K562 (cell line): ENCODE measurements around the gene EFCAB9. TPM values are rescaled to one million over a fixed set of nuclear protein-coding genes. Genes with fewer than 3 reads are reported as not detected.

Source experiments
- polyA plus RNA-seq, 8 experiments: library from polyadenylated mRNA; depleted of rRNA in 4 of 8; stranded (reverse) in 5 of 8; unstranded in 3 of 8; fragments of >200 nt; fragmentation: Nextera tagmentation in 2 of 8; fragmentation: Illumina TruSeq in 1 of 8; extraction: Ambion mirVana in 2 of 8; extraction: Trizol in 1 of 8; gene quantifications; 2 replicates each; pipeline versions ENCODE4 v1.2.1 to v1.2.3, GENCODE V29; 2011 to 2014; ENCODE audit warnings: inconsistent platforms in 1 of 8, missing spikeins in 1 of 8
- small RNA-seq: library from RNA; depleted of rRNA; stranded (forward); fragments of <200 nt; gene quantifications from one replicate; pipeline ENCODE3, GENCODE V24; 2014
- total RNA-seq, 7 experiments: library from RNA; depleted of rRNA in 6 of 7; stranded (reverse); fragments of >200 nt in 6 of 7; fragmentation: Illumina TruSeq in 2 of 7; extraction: Trizol in 2 of 7; gene quantifications; 2 replicates each; pipeline versions ENCODE4 v1.2.1 to v1.2.3, GENCODE V29; 2011 to 2021; ENCODE audit warnings: low replicate concordance in 1 of 7

Gene EFCAB9
- total and polyA plus RNA-seq, 9 of the 15 experiments (the other 6 are each of a cell fraction or from before 2014, with no cell fraction given) = not detected

Small RNAs within 50 kb of the gene (small RNA-seq; reads per million reads assigned to genes)
- not detected for gene RF00191

Other genes with a start within 250 kb of the EFCAB9 start
- gene FBXW11, start 187.5 kb upstream of the EFCAB9 start, total RNA-seq (2014; rRNA removed) = 16.7 and 20.3 TPM in 2 replicates
- gene FBXW11, start 187.5 kb upstream of the EFCAB9 start, total RNA-seq (2014; rRNA removed; fragmentation: Illumina TruSeq; extraction: Trizol) = 27.0 and 27.7 TPM in 2 replicates
- 24.8 and 27.2 TPM in 2 replicates for gene FBXW11, start 187.5 kb upstream of the EFCAB9 start, total RNA-seq (2015; rRNA removed; fragmentation: Illumina TruSeq; extraction: Trizol)
- gene FBXW11, start 187.5 kb upstream of the EFCAB9 start, total RNA-seq (2021) = 23.6 and 24.0 TPM in 2 replicates
- gene FBXW11, start 187.5 kb upstream of the EFCAB9 start, polyA plus RNA-seq (2011; rRNA removed) = 27.3 and 28.6 TPM in 2 replicates
- gene FBXW11, start 187.5 kb upstream of the EFCAB9 start, polyA plus RNA-seq (2014; fragmentation: Illumina TruSeq; extraction: Trizol) = 20.9 and 24.8 TPM in 2 replicates
- gene FBXW11, start 187.5 kb upstream of the EFCAB9 start, polyA plus RNA-seq (2014; fragmentation: Nextera tagmentation; extraction: Ambion mirVana) = 1 to 10 TPM; 3.0 to 3.5 TPM
- gene FBXW11, start 187.5 kb upstream of the EFCAB9 start, polyA plus RNA-seq (2014; rRNA removed) = 13.1 and 15.6 TPM in 2 replicates
- gene STK10, start 5.9 kb upstream of the EFCAB9 start, total RNA-seq (2014; rRNA removed) = 3.9 and 4.0 TPM in 2 replicates
- 1.8 and 2.4 TPM in 2 replicates for gene STK10, start 5.9 kb upstream of the EFCAB9 start, total RNA-seq (2014; rRNA removed; fragmentation: Illumina TruSeq; extraction: Trizol)
- gene STK10, start 5.9 kb upstream of the EFCAB9 start, total RNA-seq (2015; rRNA removed; fragmentation: Illumina TruSeq; extraction: Trizol) = 2.8 and 3.1 TPM in 2 replicates
- gene STK10, start 5.9 kb upstream of the EFCAB9 start, total RNA-seq (2021) = 6.7 and 7.5 TPM in 2 replicates
- 1.5 and 2.3 TPM in 2 replicates for gene STK10, start 5.9 kb upstream of the EFCAB9 start, polyA plus RNA-seq (2011; rRNA removed)
- gene STK10, start 5.9 kb upstream of the EFCAB9 start, polyA plus RNA-seq (2014; fragmentation: Illumina TruSeq; extraction: Trizol) = 3.3 TPM in 2 replicates
- gene STK10, start 5.9 kb upstream of the EFCAB9 start, polyA plus RNA-seq (2014; fragmentation: Nextera tagmentation; extraction: Ambion mirVana) = under 1 TPM; 0.30 to 0.55 TPM
- 1.9 and 3.2 TPM in 2 replicates for gene STK10, start 5.9 kb upstream of the EFCAB9 start, polyA plus RNA-seq (2014; rRNA removed)
- 0.08 and 0.23 TPM in 2 replicates for gene UBTD2, start 89.6 kb downstream of the EFCAB9 start, total RNA-seq (2014; rRNA removed)
- 0.15 and 0.19 TPM in 2 replicates for gene UBTD2, start 89.6 kb downstream of the EFCAB9 start, total RNA-seq (2014; rRNA removed; fragmentation: Illumina TruSeq; extraction: Trizol)
- gene UBTD2, start 89.6 kb downstream of the EFCAB9 start, total RNA-seq (2015; rRNA removed; fragmentation: Illumina TruSeq; extraction: Trizol) = 0.07 and 0.08 TPM in 2 replicates
- gene UBTD2, start 89.6 kb downstream of the EFCAB9 start, total RNA-seq (2021) = 0.16 and 0.22 TPM in 2 replicates
- 0.23 and 0.46 TPM in 2 replicates for gene UBTD2, start 89.6 kb downstream of the EFCAB9 start, polyA plus RNA-seq (2011; rRNA removed)
- 0.12 and 0.18 TPM in 2 replicates for gene UBTD2, start 89.6 kb downstream of the EFCAB9 start, polyA plus RNA-seq (2014; fragmentation: Illumina TruSeq; extraction: Trizol)
- under 1 TPM in 1 of 2 experiments, not detected in 1; 0.01 TPM for gene UBTD2, start 89.6 kb downstream of the EFCAB9 start, polyA plus RNA-seq (2014; fragmentation: Nextera tagmentation; extraction: Ambion mirVana)
- 0.03 and 0.18 TPM in 2 replicates for gene UBTD2, start 89.6 kb downstream of the EFCAB9 start, polyA plus RNA-seq (2014; rRNA removed)